Activated T-helper 2 cell treated with anti-CD3 and anti-CD28 coated beads, Interferon-gamma antibody, Interleukin-2, Interleukin-4, amounts not matched to agents 10 μg/mL and 5 μg/mL and 100 μg/mL, durations not matched to agents 14 hours and 24 hours and 36 hours (primary cell): ENCODE data around the gene C1orf210. TPM values are rescaled to one million over a fixed set of nuclear protein-coding genes. Genes with fewer than 3 reads are reported as not detected.
A peak's percentile ranks its signal among the peaks of the same experiment; 100 is the strongest.

Experiments
- DNase-seq: peaks from one replicate; pipeline ENCODE4 v3.0.0; 2021; ENCODE audit warnings: low spot score
- H3K27ac Mint-ChIP-seq: one replicate; pipeline ENCODE4 v1.8.0; 2021; ENCODE audit warnings: mixed read lengths
- H3K27me3 Mint-ChIP-seq: one replicate; pipeline ENCODE4 v1.8.0; 2021; ENCODE audit warnings: low read depth, mixed read lengths
- H3K36me3 Mint-ChIP-seq: one replicate; pipeline ENCODE4 v1.8.0; 2021; ENCODE audit warnings: low read depth, mixed read lengths
- H3K4me1 Mint-ChIP-seq: one replicate; pipeline ENCODE4 v1.8.0; 2021; ENCODE audit warnings: low read depth, mixed read lengths
- H3K4me3 Mint-ChIP-seq: one replicate; pipeline ENCODE4 v1.8.0; 2021; ENCODE audit warnings: low read depth, mild to moderate bottlenecking, moderate library complexity, mixed read lengths
- H3K9me3 Mint-ChIP-seq: one replicate; pipeline ENCODE4 v1.8.0; 2021; ENCODE audit warnings: mixed read lengths
- intact Hi-C: fragments of 100-400 bp; cut with micrococcal nuclease; formaldehyde crosslinking; loops from one replicate; pipeline ENCODE4 v1.15.1; 2023
- total RNA-seq: library from RNA; stranded (reverse); gene quantifications from 2 replicates; pipeline ENCODE4 v1.2.3, GENCODE V29; 2022

The C1orf210 gene
- total RNA-seq, result not detected in 2 replicates

- no peaks in the 10 kb centered on the region for H3K9me3 Mint-ChIP-seq
- H3K4me3 Mint-ChIP-seq, result no peak within 1 kb of the TSS
- no peaks in the 10 kb centered on the region for H3K36me3 Mint-ChIP-seq
- H3K27ac Mint-ChIP-seq, result no peak within 1 kb of the TSS
- H3K4me1 Mint-ChIP-seq, result no peaks in the 10 kb centered on the region
- H3K27me3 Mint-ChIP-seq, result peaks cover 9% of the 10 kb centered on the region
- DNase-seq, result no peak
- intact Hi-C loops, result no loop called here
Measured at GRCh38 chr1:43285269-43285990, at the start of gene C1orf210. Gene C1orf210 (minus strand): TSS chr1:43285581. CDS start chr1:43283270, 2,311 bp downstream.

GRCh38 chr1:43334453-43335205 is 49.2 kb upstream of the C1orf210 start:
- no peak for DNase-seq
- intact Hi-C loops, result no loop called here
- no peaks in the 10 kb centered on the region for H3K9me3 Mint-ChIP-seq
- no peaks in the 10 kb centered on the region for H3K36me3 Mint-ChIP-seq
- peak overlapping the region; percentile 1 for H3K27ac Mint-ChIP-seq
- H3K4me3 Mint-ChIP-seq, result no peak overlapping the region
- H3K4me1 Mint-ChIP-seq, result peaks cover 13% of the 10 kb centered on the region
- H3K27me3 Mint-ChIP-seq, result no peaks in the 10 kb centered on the region

- Mint-ChIP-seq H3K4me1 (peaks cover 22% of the 10 kb centered on the region), H3K4me3 (no peak overlapping the region), H3K27ac (no peak overlapping the region), H3K36me3 (no peaks in the 10 kb centered on the region), H3K27me3 (no peaks in the 10 kb centered on the region), H3K9me3 (peaks cover 10% of the 10 kb centered on the region)
- intact Hi-C loops, result loop anchor here (2.0 kb wide), 2 partner anchors 13 to 37 kb away; no protein-coding TSS in a partner anchor
- no peak for DNase-seq
Measured at GRCh38 chr1:43331688-43332087, 46.3 kb upstream of the C1orf210 start.

- intact Hi-C loops, result loop anchor here (2.0 kb wide), 2 partner anchors 15 to 35 kb away; no protein-coding TSS in a partner anchor
- H3K36me3 Mint-ChIP-seq, result no peaks in the 10 kb centered on the region
- no peak for DNase-seq
- peaks cover 22% of the 10 kb centered on the region for H3K4me1 Mint-ChIP-seq
- peak overlapping the region; percentile 65 for H3K27ac Mint-ChIP-seq
- peaks cover 17% of the 10 kb centered on the region for H3K9me3 Mint-ChIP-seq
- no peaks in the 10 kb centered on the region for H3K27me3 Mint-ChIP-seq
- no peak overlapping the region for H3K4me3 Mint-ChIP-seq
Measured at GRCh38 chr1:43329995-43330751, 44.8 kb upstream of the C1orf210 start.

- Mint-ChIP-seq H3K36me3 (peaks cover 5% of the 10 kb centered on the region), H3K27ac (no peak overlapping the region), H3K4me1 (peaks cover 25% of the 10 kb centered on the region), H3K9me3 (peaks cover 28% of the 10 kb centered on the region), H3K27me3 (no peaks in the 10 kb centered on the region), H3K4me3 (no peak overlapping the region)
- DNase-seq, result no peak
- intact Hi-C loops, result no loop called here
Measured at GRCh38 chr1:43327549-43328292, 42.3 kb upstream of the C1orf210 start.

GRCh38 chr1:43325381-43325780 is 40.0 kb upstream of the C1orf210 start:
- intact Hi-C loops, result no loop called here
- H3K27ac Mint-ChIP-seq, result no peak overlapping the region
- H3K36me3 Mint-ChIP-seq, result peaks cover 5% of the 10 kb centered on the region

GRCh38 chr1:43324810-43325209 is 39.4 kb upstream of the C1orf210 start:
- H3K9me3 Mint-ChIP-seq, result peaks cover 28% of the 10 kb centered on the region
- H3K36me3 Mint-ChIP-seq, result peaks cover 5% of the 10 kb centered on the region
- no peak overlapping the region for H3K4me3 Mint-ChIP-seq
- no peak for DNase-seq
- H3K27me3 Mint-ChIP-seq, result no peaks in the 10 kb centered on the region
- H3K27ac Mint-ChIP-seq, result no peak overlapping the region
- intact Hi-C loops, result no loop called here
- peaks cover 16% of the 10 kb centered on the region for H3K4me1 Mint-ChIP-seq

More at GRCh38 chr1:43325381-43325780, 40.0 kb upstream of the C1orf210 start:
- H3K4me3 Mint-ChIP-seq, result no peak overlapping the region
- H3K4me1 Mint-ChIP-seq, result peaks cover 19% of the 10 kb centered on the region
- H3K27me3 Mint-ChIP-seq, result no peaks in the 10 kb centered on the region
- DNase-seq, result no peak
- H3K9me3 Mint-ChIP-seq, result peaks cover 28% of the 10 kb centered on the region

- DNase-seq, result no peak
- no peaks in the 10 kb centered on the region for H3K27me3 Mint-ChIP-seq
- H3K27ac Mint-ChIP-seq, result no peak overlapping the region
- H3K36me3 Mint-ChIP-seq, result peaks cover 5% of the 10 kb centered on the region
- no peak overlapping the region for H3K4me3 Mint-ChIP-seq
- H3K4me1 Mint-ChIP-seq, result peaks cover 19% of the 10 kb centered on the region
- peaks cover 23% of the 10 kb centered on the region for H3K9me3 Mint-ChIP-seq
- intact Hi-C loops, result no loop called here
Measured at GRCh38 chr1:43322506-43322905, 37.1 kb upstream of the C1orf210 start.

- peaks cover 16% of the 10 kb centered on the region for H3K4me1 Mint-ChIP-seq
- DNase-seq, result no peak
- peaks cover 18% of the 10 kb centered on the region for H3K9me3 Mint-ChIP-seq
- H3K27ac Mint-ChIP-seq, result no peak overlapping the region
- H3K4me3 Mint-ChIP-seq, result no peak overlapping the region
- intact Hi-C loops, result no loop called here
- peaks cover 5% of the 10 kb centered on the region for H3K36me3 Mint-ChIP-seq
- no peaks in the 10 kb centered on the region for H3K27me3 Mint-ChIP-seq
Measured at GRCh38 chr1:43321331-43321891, 36.0 kb upstream of the C1orf210 start.

- H3K9me3 Mint-ChIP-seq, result peaks cover 7% of the 10 kb centered on the region
- no peaks in the 10 kb centered on the region for H3K27me3 Mint-ChIP-seq
- DNase-seq, result no peak
- no peak overlapping the region for H3K4me3 Mint-ChIP-seq
- peaks cover 16% of the 10 kb centered on the region for H3K4me1 Mint-ChIP-seq
- peaks cover 2% of the 10 kb centered on the region for H3K36me3 Mint-ChIP-seq
- H3K27ac Mint-ChIP-seq, result peak overlapping the region; percentile 30
- intact Hi-C loops, result no loop called here
Measured at GRCh38 chr1:43319766-43320165, 34.4 kb upstream of the C1orf210 start.

- H3K36me3 Mint-ChIP-seq, result no peaks in the 10 kb centered on the region
- intact Hi-C loops, result no loop called here
- DNase-seq, result no peak
- no peak overlapping the region for H3K4me3 Mint-ChIP-seq
- no peak overlapping the region for H3K27ac Mint-ChIP-seq
- H3K9me3 Mint-ChIP-seq, result peaks cover 2% of the 10 kb centered on the region
- H3K27me3 Mint-ChIP-seq, result no peaks in the 10 kb centered on the region
- peaks cover 13% of the 10 kb centered on the region for H3K4me1 Mint-ChIP-seq
Measured at GRCh38 chr1:43319288-43319687, 33.9 kb upstream of the C1orf210 start.

GRCh38 chr1:43318831-43319230 is 33.5 kb upstream of the C1orf210 start:
- no peaks in the 10 kb centered on the region for H3K9me3 Mint-ChIP-seq
- intact Hi-C loops, result no loop called here
- no peak overlapping the region for H3K4me3 Mint-ChIP-seq
- no peaks in the 10 kb centered on the region for H3K27me3 Mint-ChIP-seq
- H3K27ac Mint-ChIP-seq, result no peak overlapping the region
- no peaks in the 10 kb centered on the region for H3K36me3 Mint-ChIP-seq
- DNase-seq, result no peak
- peaks cover 13% of the 10 kb centered on the region for H3K4me1 Mint-ChIP-seq
